SK-N-SH treated with all-trans-retinoic acid at 6 μM for 48 hours (cell line): ENCODE results near the gene VRK3.

Experiments used
- ATAC-seq: fragments of 200-7000 bp; cut with Tn5 transposase; 3 replicates; pipeline ENCODE4 v1.9.1; 2020; ENCODE audit warnings: mild to moderate bottlenecking, moderate library complexity
- ARNTL ChIP-seq: fragments of 450-650 bp; formaldehyde crosslinking; IDR thresholded peaks from 2 replicates; pipeline ENCODE4 v1.5.0; 2020; ENCODE audit warnings: low read depth, mild to moderate bottlenecking, moderate library complexity, borderline replicate concordance
- BACH2 ChIP-seq: fragments of 250-450 bp; sonication (Bioruptor Pico); IDR thresholded peaks from 2 replicates; pipeline ENCODE4 v1.9.0; 2021; ENCODE audit warnings: mild to moderate bottlenecking, borderline replicate concordance
- CREB5 ChIP-seq: fragments of 250-450 bp; sonication (Bioruptor Pico); IDR thresholded peaks from 2 replicates; pipeline ENCODE4 v1.5.1; 2020; ENCODE audit warnings: low read depth, mild to moderate bottlenecking, moderate library complexity
- CSRNP3 ChIP-seq: fragments of 250-450 bp; sonication (Bioruptor Pico); IDR thresholded peaks from 2 replicates; pipeline ENCODE4 v1.5.1; 2021; ENCODE audit warnings: mild to moderate bottlenecking, moderate library complexity
- ESRRG ChIP-seq: fragments of 250-450 bp; sonication (Bioruptor Pico); IDR thresholded peaks from 2 replicates; pipeline ENCODE4 v1.6.1; 2021; ENCODE audit warnings: mild to moderate bottlenecking
- GLIS3 ChIP-seq: fragments of 250-450 bp; sonication (Bioruptor Pico); IDR thresholded peaks from 2 replicates; pipeline ENCODE4 v1.5.0; 2020; ENCODE audit warnings: mild to moderate bottlenecking, moderate library complexity
- ISL1 ChIP-seq: fragments of 250-450 bp; sonication (Bioruptor Pico); IDR thresholded peaks from 2 replicates; pipeline ENCODE4 v2.1.2; 2022; ENCODE audit warnings: mild to moderate bottlenecking, moderate library complexity
- OSR1 ChIP-seq: fragments of 250-450 bp; sonication (Bioruptor Pico); IDR thresholded peaks from 2 replicates; pipeline ENCODE4 v1.8.0; 2022; ENCODE audit warnings: moderate library complexity, mild to moderate bottlenecking, inconsistent platforms
- PATZ1 ChIP-seq: fragments of 250-450 bp; sonication (Bioruptor Pico); IDR thresholded peaks from 2 replicates; pipeline ENCODE4 v1.8.0; 2020; ENCODE audit warnings: mild to moderate bottlenecking, moderate library complexity, borderline replicate concordance
- POU6F1 ChIP-seq: fragments of 250-450 bp; sonication (Bioruptor Pico); IDR thresholded peaks from 2 replicates; pipeline ENCODE4 v1.8.0; 2021; ENCODE audit warnings: low read depth, mild to moderate bottlenecking, moderate library complexity, borderline replicate concordance
- PPARA ChIP-seq: fragments of 250-450 bp; sonication (Bioruptor Pico); IDR thresholded peaks from 2 replicates; pipeline ENCODE4 v1.5.0; 2020; ENCODE audit warnings: mild to moderate bottlenecking, borderline replicate concordance
- RARB ChIP-seq: fragments of 250-450 bp; sonication (Bioruptor Pico); IDR thresholded peaks from 2 replicates; pipeline ENCODE4 v1.8.0; 2021; ENCODE audit warnings: mild to moderate bottlenecking, moderate library complexity
- SNAI2 ChIP-seq: fragments of 250-450 bp; sonication (Bioruptor Pico); IDR thresholded peaks from 2 replicates; pipeline ENCODE4 v1.5.0; 2020; ENCODE audit warnings: mild to moderate bottlenecking, moderate library complexity
- TCF4 ChIP-seq: fragments of 250-450 bp; sonication (Bioruptor Pico); IDR thresholded peaks from 2 replicates; pipeline ENCODE4 v1.8.0; 2021; ENCODE audit warnings: mild to moderate bottlenecking, moderate library complexity, borderline replicate concordance
- TOX ChIP-seq: fragments of 250-450 bp; sonication (Bioruptor Pico); IDR thresholded peaks from 2 replicates; pipeline ENCODE4 v1.8.0; 2021; ENCODE audit warnings: mild to moderate bottlenecking, moderate library complexity, borderline replicate concordance
- TSHZ2 ChIP-seq: fragments of 250-450 bp; sonication (Bioruptor Pico); IDR thresholded peaks from 2 replicates; pipeline ENCODE4 v1.5.0; 2020; ENCODE audit warnings: mild to moderate bottlenecking, moderate library complexity
- ZC3H10 ChIP-seq: fragments of 250-450 bp; sonication (Bioruptor Pico); IDR thresholded peaks from 2 replicates; pipeline ENCODE4 v1.5.1; 2021; ENCODE audit warnings: mild to moderate bottlenecking, moderate library complexity
- ZFP3 ChIP-seq: fragments of 250-450 bp; sonication (Bioruptor Pico); IDR thresholded peaks from 2 replicates; pipeline ENCODE4 v1.5.0; 2020; ENCODE audit warnings: mild to moderate bottlenecking, moderate library complexity
- ZFP30 ChIP-seq: fragments of 450-650 bp; formaldehyde crosslinking; IDR thresholded peaks from 2 replicates; pipeline ENCODE4 v1.5.0; 2022; ENCODE audit warnings: mild to moderate bottlenecking, moderate library complexity
- ZNF565 ChIP-seq: fragments of 450-650 bp; formaldehyde crosslinking; conservative IDR thresholded peaks from 2 replicates; pipeline ENCODE4 v1.5.0; 2020; ENCODE audit warnings: low read depth, mild to moderate bottlenecking, moderate library complexity
- ZNF70 ChIP-seq: fragments of 450-650 bp; formaldehyde crosslinking; IDR thresholded peaks from 2 replicates; pipeline ENCODE4 v1.5.0; 2020; ENCODE audit warnings: mild to moderate bottlenecking, moderate library complexity
- ZNF8 ChIP-seq: fragments of 450-650 bp; formaldehyde crosslinking; IDR thresholded peaks from 2 replicates; pipeline ENCODE4 v1.5.0; 2020; ENCODE audit warnings: mild to moderate bottlenecking, moderate library complexity

The VRK3 gene

GRCh38 chr19:49939721-49940481 is 85.3 kb downstream of the VRK3 start:
- TF ChIP-seq ZFP30 (CRISPR knock-in tag) (no peak), BACH2 (CRISPR knock-in tag) (no peak), POU6F1 (CRISPR knock-in tag) (no peak), ZFP3 (no peak), CSRNP3 (CRISPR knock-in tag) (no peak), ZNF565 (CRISPR knock-in tag) (no peak), PPARA (CRISPR knock-in tag) (no peak)
- ATAC-seq, result no peak

GRCh38 chr19:49938662-49939061 is 86.5 kb downstream of the VRK3 start:
- TF ChIP-seq PATZ1 (CRISPR knock-in tag) (no peak), CSRNP3 (CRISPR knock-in tag) (no peak), TCF4 (CRISPR knock-in tag) (no peak), BACH2 (CRISPR knock-in tag) (no peak), ZNF70 (CRISPR knock-in tag) (no peak), GLIS3 (CRISPR knock-in tag) (no peak), ESRRG (CRISPR knock-in tag) (no peak), OSR1 (CRISPR knock-in tag) (no peak), PPARA (CRISPR knock-in tag) (no peak), TOX (no peak), CREB5 (no peak), RARB (CRISPR knock-in tag) (no peak), ISL1 (no peak), SNAI2 (no peak)
- TF ChIP-seq, all 23 proteins: peak for 0
- no peak for ATAC-seq

GRCh38 chr19:49937750-49938381 is 87.3 kb downstream of the VRK3 start:
- peak; percentile 94 for ATAC-seq
- no peak for TF ChIP-seq CSRNP3 (CRISPR knock-in tag)
- no peak for TF ChIP-seq RARB (CRISPR knock-in tag)
- TF ChIP-seq TSHZ2, result no peak
- no peak for TF ChIP-seq GLIS3 (CRISPR knock-in tag)
- TF ChIP-seq ZNF565 (CRISPR knock-in tag), result no peak
- TF ChIP-seq POU6F1 (CRISPR knock-in tag), result no peak
- no peak for TF ChIP-seq ZNF8 (CRISPR knock-in tag)
- no peak for TF ChIP-seq ARNTL
- TF ChIP-seq ZFP3, result no peak
- TF ChIP-seq ZC3H10 (CRISPR knock-in tag), result no peak
- no peak for TF ChIP-seq TOX
